Esophagus muscularis mucosa (tissue), 4 donors: ENCODE results near the gene KANSL1. TPM values are rescaled to one million over a fixed set of nuclear protein-coding genes. Genes with fewer than 3 reads are reported as not detected.

Experiments used
- DNase-seq: peaks from one replicate; pipeline ENCODE4 v3.0.0-alpha.2; 2017; ENCODE audit errors: extremely low spot score
- H3K27ac ChIP-seq, 4 donors: fragments of 200-600 bp; sonication (generic); replicated peaks in 1 of 4; 1 replicate in 3 of 4; 2 replicates in 1 of 4; pipeline ENCODE4 v1.5.1; 2016 to 2019; ENCODE audit warnings: mild to moderate bottlenecking in 1 of 4
- H3K27me3 ChIP-seq, 4 donors: fragments of 200-600 bp; sonication (generic); one replicate each; pipeline versions ENCODE4 v1.5.1 to v1.6.0; 2016 to 2019
- H3K36me3 ChIP-seq, 4 donors: fragments of 200-600 bp; sonication (generic); one replicate each; pipeline ENCODE4 v1.5.1; 2016 to 2019
- H3K4me1 ChIP-seq, 4 donors: fragments of 200-600 bp; sonication (generic); one replicate each; pipeline ENCODE4 v1.5.1; 2016 to 2019
- H3K4me3 ChIP-seq, 4 donors: fragments of 200-600 bp; sonication (generic); 1 replicate in 2 of 4; 2 replicates in 2 of 4; pipeline ENCODE4 v1.5.1; 2016 to 2019; ENCODE audit warnings: mild to moderate bottlenecking in 4 of 4, moderate library complexity in 1 of 4
- H3K9me3 ChIP-seq, 4 donors: fragments of 200-600 bp; sonication (generic); 1 replicate in 3 of 4; 2 replicates in 1 of 4; pipeline ENCODE4 v1.5.1; 2016 to 2019
- EP300 ChIP-seq: sonication (generic); formaldehyde crosslinking; IDR thresholded peaks from one replicate; pipeline ENCODE4 v1.6.1; 2017; ENCODE audit warnings: antibody characterized with exemption
- POLR2A ChIP-seq: fragments of 450-650 bp; IDR thresholded peaks from one replicate; pipeline ENCODE4 v1.6.1; 2017; ENCODE audit warnings: antibody characterized with exemption, moderate library complexity, mild to moderate bottlenecking, low read depth
- POLR2AphosphoS5 ChIP-seq, 2 donors: sonication (generic); formaldehyde crosslinking; IDR thresholded peaks; one replicate each; pipeline ENCODE4 v1.6.1; 2017; ENCODE audit warnings: antibody characterized with exemption in 2 of 2
- WGBS: methylation state at CpG from one replicate; pipeline ENCODE4 v1.1.5; 2018; 5-methylcytosine and 5-hydroxymethylcytosine counted together
- intact Hi-C: fragments of 100-400 bp; cut with DNase I; formaldehyde crosslinking; loops from one replicate; pipeline ENCODE4 v1.15.1; 2023
- total RNA-seq, 4 donors: library from RNA; depleted of rRNA; stranded (reverse); fragments of >200 nt; gene quantifications; one replicate each; pipeline versions ENCODE4 v1.1.0 to v1.2.1, GENCODE V29; 2016
- TF ChIP-seq, protein P1 (sequence below), 3 experiments: fragments of 200-600 bp in 2 of 3; fragments of 450-650 bp in 1 of 3; sonication (generic) in 2 of 3; IDR thresholded peaks; one replicate each; pipeline ENCODE4 v1.5.1; 2017 to 2019; ENCODE audit warnings: antibody characterized with exemption in 3 of 3, mild to moderate bottlenecking in 2 of 3, moderate library complexity in 1 of 3

The KANSL1 gene
- total RNA-seq, 4 donors from 2014 or later: 55.0 to 124 (median 70.0) TPM

DNA sequence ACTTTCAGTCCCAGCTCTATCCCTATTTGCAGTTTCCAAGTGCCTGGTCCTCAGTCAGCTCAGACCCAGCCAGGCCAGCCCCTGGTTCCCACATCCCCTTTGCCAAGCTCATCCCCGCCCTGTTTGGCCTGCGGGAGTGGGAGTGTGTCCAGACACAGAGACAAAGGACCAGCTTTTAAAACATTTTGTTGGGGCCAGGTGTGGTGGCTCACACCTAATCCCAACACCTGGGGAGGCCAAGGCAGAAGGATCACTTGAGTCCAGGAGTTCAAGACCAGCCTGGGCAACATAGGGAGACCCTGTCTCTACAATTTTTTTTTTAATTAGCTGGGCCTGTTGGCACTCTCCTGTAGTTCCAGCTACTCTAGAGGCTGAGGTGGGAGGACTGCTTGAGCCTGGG lies 192.5 kb downstream of the KANSL1 start:
- no peaks in the 10 kb centered on the region for H3K9me3 ChIP-seq
- H3K36me3 ChIP-seq: no peaks in the 10 kb centered on the region
- DNase-seq: no peak
- TF ChIP-seq POLR2A (no peak), EP300 (no peak), POLR2AphosphoS5 (IDR thresholded peaks at IDR 0.05) (no peak)
- TF ChIP-seq, protein P1, sequence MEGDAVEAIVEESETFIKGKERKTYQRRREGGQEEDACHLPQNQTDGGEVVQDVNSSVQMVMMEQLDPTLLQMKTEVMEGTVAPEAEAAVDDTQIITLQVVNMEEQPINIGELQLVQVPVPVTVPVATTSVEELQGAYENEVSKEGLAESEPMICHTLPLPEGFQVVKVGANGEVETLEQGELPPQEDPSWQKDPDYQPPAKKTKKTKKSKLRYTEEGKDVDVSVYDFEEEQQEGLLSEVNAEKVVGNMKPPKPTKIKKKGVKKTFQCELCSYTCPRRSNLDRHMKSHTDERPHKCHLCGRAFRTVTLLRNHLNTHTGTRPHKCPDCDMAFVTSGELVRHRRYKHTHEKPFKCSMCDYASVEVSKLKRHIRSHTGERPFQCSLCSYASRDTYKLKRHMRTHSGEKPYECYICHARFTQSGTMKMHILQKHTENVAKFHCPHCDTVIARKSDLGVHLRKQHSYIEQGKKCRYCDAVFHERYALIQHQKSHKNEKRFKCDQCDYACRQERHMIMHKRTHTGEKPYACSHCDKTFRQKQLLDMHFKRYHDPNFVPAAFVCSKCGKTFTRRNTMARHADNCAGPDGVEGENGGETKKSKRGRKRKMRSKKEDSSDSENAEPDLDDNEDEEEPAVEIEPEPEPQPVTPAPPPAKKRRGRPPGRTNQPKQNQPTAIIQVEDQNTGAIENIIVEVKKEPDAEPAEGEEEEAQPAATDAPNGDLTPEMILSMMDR (IDR thresholded peaks at IDR 0.05): no peak
- peaks cover 12 to 21% (median 20%) of the 10 kb centered on the region in 4 donors for H3K4me1 ChIP-seq
- no peak overlapping the region for H3K27ac ChIP-seq
- intact Hi-C loops: loop anchor here (5.0 to 10.0 kb wide), 2 partner anchors 42 to 284 kb away; no protein-coding TSS in a partner anchor
- 94% methylated on average over 2 of the region's 2 CpGs for WGBS
- no peaks in the 10 kb centered on the region for H3K27me3 ChIP-seq
- no peak overlapping the region for H3K4me3 ChIP-seq

GRCh38 chr17:46000292-46000691 lies 192.9 kb downstream of the KANSL1 start:
- H3K27ac ChIP-seq: no peak overlapping the region
- H3K9me3 ChIP-seq: no peaks in the 10 kb centered on the region
- H3K36me3 ChIP-seq: peaks cover 0 to under 1% (median 0%) of the 10 kb centered on the region in 4 donors
- H3K4me1 ChIP-seq: peaks cover 12 to 21% (median 20%) of the 10 kb centered on the region in 4 donors
- TF ChIP-seq POLR2AphosphoS5 (IDR thresholded peaks at IDR 0.05) (no peak), POLR2A (no peak), EP300 (no peak)
- TF ChIP-seq, protein P1 (IDR thresholded peaks at IDR 0.05): no peak
- no peak overlapping the region for H3K4me3 ChIP-seq
- WGBS: 69% methylated on average over 7 of the region's 7 CpGs
- DNase-seq: no peak
- no peaks in the 10 kb centered on the region for H3K27me3 ChIP-seq
- intact Hi-C loops: loop anchor here (5.0 to 10.0 kb wide), 2 partner anchors 42 to 285 kb away; no protein-coding TSS in a partner anchor

- Histone ChIP-seq H3K27me3 (no peaks in the 10 kb centered on the region), H3K9me3 (no peaks in the 10 kb centered on the region), H3K4me1 (peaks cover 12 to 21% (median 20%) of the 10 kb centered on the region in 4 donors), H3K4me3 (no peak overlapping the region), H3K27ac (no peak overlapping the region), H3K36me3 (peaks cover 0 to 4% (median 0%) of the 10 kb centered on the region in 4 donors)
- 84% methylated on average over 9 of the region's 9 CpGs for WGBS
- no peak for DNase-seq
- TF ChIP-seq POLR2AphosphoS5 (IDR thresholded peaks at IDR 0.05): no peak
- TF ChIP-seq, protein P1 (IDR thresholded peaks at IDR 0.05): no peak
- no peak for TF ChIP-seq POLR2A
- TF ChIP-seq EP300: no peak
- intact Hi-C loops: loop anchor here (5.0 to 10.0 kb wide), 2 partner anchors 42 to 285 kb away; no protein-coding TSS in a partner anchor
Measured at GRCh38 chr17:45999900-46000290, 193.3 kb downstream of the KANSL1 start.

DNA sequence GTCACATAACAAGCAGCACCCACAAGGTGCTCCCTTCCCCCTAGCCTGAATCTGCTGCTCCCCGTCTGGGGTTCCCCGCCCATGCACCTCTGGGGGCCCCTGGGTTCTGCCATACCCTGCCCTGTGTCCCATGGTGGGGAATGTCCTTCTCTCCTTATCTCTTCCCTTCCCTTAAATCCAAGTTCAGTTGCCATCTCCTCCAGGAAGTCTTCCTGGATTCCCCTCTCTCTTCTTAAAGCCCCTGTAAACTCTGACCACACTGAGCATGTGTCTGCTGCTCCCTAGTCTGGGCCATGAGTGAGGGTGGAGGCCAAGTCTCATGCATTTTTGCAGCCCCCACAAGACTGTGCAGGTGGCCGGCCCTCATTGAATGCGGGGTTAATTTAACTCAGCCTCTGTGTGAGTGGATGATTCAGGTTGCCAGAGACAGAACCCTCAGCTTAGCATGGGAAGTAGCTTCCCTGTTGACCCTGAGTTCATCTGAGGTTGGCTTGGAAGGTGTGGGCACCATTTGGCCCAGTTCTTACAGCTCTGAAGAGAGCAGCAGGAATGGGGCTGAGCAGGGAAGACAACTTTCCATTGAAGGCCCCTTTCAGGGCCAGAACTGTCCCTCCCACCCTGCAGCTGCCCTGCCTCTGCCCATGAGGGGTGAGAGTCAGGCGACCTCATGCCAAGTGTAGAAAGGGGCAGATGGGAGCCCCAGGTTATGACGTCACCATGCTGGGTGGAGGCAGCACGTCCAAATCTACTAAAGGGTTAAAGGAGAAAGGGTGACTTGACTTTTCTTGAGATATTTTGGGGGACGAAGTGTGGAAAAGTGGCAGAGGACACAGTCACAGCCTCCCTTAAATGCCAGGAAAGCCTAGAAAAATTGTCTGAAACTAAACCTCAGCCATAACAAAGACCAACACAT lies 194.0 kb downstream of the KANSL1 start, which contains the start of gene STH:
TSS of gene STH (plus strand) at position 264 of the 913 bp plus-strand sequence. CDS start at position 294, 30 bp downstream.
- WGBS: 87% methylated on average over 8 of the region's 8 CpGs
- TF ChIP-seq EP300 (no peak), POLR2A (no peak), POLR2AphosphoS5 (IDR thresholded peaks at IDR 0.05) (no peak)
- TF ChIP-seq, protein P1 (IDR thresholded peaks at IDR 0.05): no peak
- intact Hi-C loops: no loop called here
- peaks cover 12 to 20% (median 18%) of the 10 kb centered on the region in 4 donors for H3K4me1 ChIP-seq
- no peak for DNase-seq
- H3K4me3 ChIP-seq: no peak within 1 kb of the TSS
- H3K9me3 ChIP-seq: no peaks in the 10 kb centered on the region
- H3K36me3 ChIP-seq: peaks cover 0 to 6% (median 0%) of the 10 kb centered on the region in 4 donors
- H3K27me3 ChIP-seq: no peaks in the 10 kb centered on the region
- H3K27ac ChIP-seq: no peak within 1 kb of the TSS
